ENCODE results near the gene RYR3.

RYR3 gene

GRCh38 chr15:33738941-33739664 lies 428.3 kb downstream of the RYR3 start:
- ATAC-seq, result no peak
- TF ChIP-seq SNAI2 (CRISPR knock-in tag; IDR thresholded peaks at IDR 0.05), result no peak
- TF ChIP-seq CSDC2 (CRISPR knock-in tag; IDR thresholded peaks at IDR 0.05), result no peak
- no peak for TF ChIP-seq ISL1 (CRISPR knock-in tag; IDR thresholded peaks at IDR 0.05)
- TF ChIP-seq ZFP30 (CRISPR knock-in tag; IDR thresholded peaks at IDR 0.05), result no peak
- no peak for TF ChIP-seq TCF4 (CRISPR knock-in tag; IDR thresholded peaks at IDR 0.05; ENCODE audit: borderline replicate concordance)

- ATAC-seq, result no peak
- no peak for TF ChIP-seq ARNTL (CRISPR knock-in tag; IDR thresholded peaks at IDR 0.05; ENCODE audit: borderline replicate concordance, low read depth)
- no peak for TF ChIP-seq ZFP30 (CRISPR knock-in tag; IDR thresholded peaks at IDR 0.05)
- TF ChIP-seq CSRNP3 (CRISPR knock-in tag; IDR thresholded peaks at IDR 0.05), result no peak
- no peak for TF ChIP-seq SNAI2 (CRISPR knock-in tag; IDR thresholded peaks at IDR 0.05)
- no peak for TF ChIP-seq RARB (CRISPR knock-in tag; IDR thresholded peaks at IDR 0.05)
- TF ChIP-seq ISL1 (CRISPR knock-in tag; IDR thresholded peaks at IDR 0.05), result no peak
- no peak for TF ChIP-seq POU6F1 (CRISPR knock-in tag; IDR thresholded peaks at IDR 0.05; ENCODE audit: borderline replicate concordance, low read depth)
- no peak for TF ChIP-seq CREB5 (CRISPR knock-in tag; IDR thresholded peaks at IDR 0.05; ENCODE audit: low read depth)
- TF ChIP-seq GLIS3 (CRISPR knock-in tag; IDR thresholded peaks at IDR 0.05), result no peak
- no peak for TF ChIP-seq PPARA (CRISPR knock-in tag; IDR thresholded peaks at IDR 0.05; ENCODE audit: borderline replicate concordance)
Measured at GRCh38 chr15:33742306-33742705, 431.5 kb downstream of the RYR3 start.

- no peak; the same call in 2 of the 3 replicates for ATAC-seq
- TF ChIP-seq PATZ1 (CRISPR knock-in tag; IDR thresholded peaks at IDR 0.05; ENCODE audit: borderline replicate concordance), result no peak
Measured at GRCh38 chr15:33742800-33743199, 432.0 kb downstream of the RYR3 start.

GRCh38 chr15:33746203-33746602 lies 435.4 kb downstream of the RYR3 start:
- no peak for ATAC-seq
- TF ChIP-seq BACH2 (CRISPR knock-in tag; IDR thresholded peaks at IDR 0.05; ENCODE audit: borderline replicate concordance), result no peak
- TF ChIP-seq ZC3H10 (CRISPR knock-in tag; IDR thresholded peaks at IDR 0.05), result no peak
- TF ChIP-seq ZFP30 (CRISPR knock-in tag; IDR thresholded peaks at IDR 0.05), result no peak
- no peak for TF ChIP-seq GLIS3 (CRISPR knock-in tag; IDR thresholded peaks at IDR 0.05)
- no peak for TF ChIP-seq TSHZ2 (CRISPR knock-in tag; IDR thresholded peaks at IDR 0.05)
- TF ChIP-seq CSRNP3 (CRISPR knock-in tag; IDR thresholded peaks at IDR 0.05), result no peak
- no peak for TF ChIP-seq ZFP3 (CRISPR knock-in tag; IDR thresholded peaks at IDR 0.05)
- no peak for TF ChIP-seq OSR1 (CRISPR knock-in tag; IDR thresholded peaks at IDR 0.05)
- no peak for TF ChIP-seq TOX (CRISPR knock-in tag; IDR thresholded peaks at IDR 0.05; ENCODE audit: borderline replicate concordance)
- TF ChIP-seq ARNTL (CRISPR knock-in tag; IDR thresholded peaks at IDR 0.05; ENCODE audit: borderline replicate concordance, low read depth), result no peak
- no peak for TF ChIP-seq POU6F1 (CRISPR knock-in tag; IDR thresholded peaks at IDR 0.05; ENCODE audit: borderline replicate concordance, low read depth)
- TF ChIP-seq ESRRG (CRISPR knock-in tag; IDR thresholded peaks at IDR 0.05), result no peak
- TF ChIP-seq ZNF8 (CRISPR knock-in tag; IDR thresholded peaks at IDR 0.05), result no peak
- TF ChIP-seq RARB (CRISPR knock-in tag; IDR thresholded peaks at IDR 0.05), result no peak
- TF ChIP-seq PPARA (CRISPR knock-in tag; IDR thresholded peaks at IDR 0.05; ENCODE audit: borderline replicate concordance), result no peak
